ENCODE measurements around the gene SPATA1.
"Not testable (repeated sequence)": the region's sequence is repeated elsewhere in the genome, so short reads cannot be mapped to it uniquely, and the experiment has no call there.

Gene SPATA1, protein sequence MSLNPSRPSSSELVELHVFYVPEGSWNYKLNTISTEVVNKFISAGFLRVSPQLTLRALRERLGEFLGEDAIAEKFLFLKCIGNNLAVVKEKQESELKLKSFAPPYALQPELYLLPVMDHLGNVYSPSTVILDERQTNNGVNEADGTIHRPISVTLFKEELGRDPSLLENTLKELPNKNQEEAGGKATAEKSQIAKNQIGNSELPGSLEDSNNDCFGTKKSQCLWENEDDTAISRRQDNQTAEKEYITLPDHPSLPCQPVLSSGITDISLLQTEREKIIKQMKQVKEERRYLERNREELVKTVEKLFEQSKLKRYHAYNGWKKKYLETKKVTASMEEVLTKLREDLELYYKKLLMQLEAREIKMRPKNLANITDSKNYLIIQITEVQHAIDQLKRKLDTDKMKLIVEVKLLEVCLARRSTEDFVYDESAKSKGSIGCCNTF

GRCh38 chr1:84506002-84506728 lies at the start of gene SPATA1, which contains the start of gene GNG5:
Gene SPATA1, plus strand, starts transcription at chr1:84506386. Its CDS starts 9,974 bp downstream, at chr1:84516360.
Gene GNG5, minus strand, starts transcription at chr1:84506581. Its CDS starts 490 bp downstream, at chr1:84506091.
- DNase-seq, result peak; percentile 98

DNA sequence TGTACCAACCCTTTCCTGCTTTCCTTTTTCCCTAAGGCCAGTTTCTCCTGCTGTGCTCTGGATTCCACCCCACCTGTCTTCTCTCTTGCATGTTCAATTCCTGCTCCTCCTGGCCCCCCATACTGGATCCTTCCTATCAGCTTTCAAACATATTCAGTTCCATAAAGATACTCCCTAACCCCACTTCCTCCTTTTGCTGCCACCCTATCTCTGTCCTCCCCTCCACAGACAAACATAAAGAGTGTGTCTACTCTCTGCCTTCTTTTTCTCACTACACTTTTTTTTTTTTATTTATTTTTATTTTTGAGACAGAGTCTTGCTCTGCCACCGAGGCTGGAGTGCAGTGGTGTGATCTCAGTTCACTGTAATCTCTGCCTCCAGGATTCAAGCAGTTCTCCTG lies 44.1 kb upstream of the SPATA1 start:
- DNase-seq, result no peak

DNA sequence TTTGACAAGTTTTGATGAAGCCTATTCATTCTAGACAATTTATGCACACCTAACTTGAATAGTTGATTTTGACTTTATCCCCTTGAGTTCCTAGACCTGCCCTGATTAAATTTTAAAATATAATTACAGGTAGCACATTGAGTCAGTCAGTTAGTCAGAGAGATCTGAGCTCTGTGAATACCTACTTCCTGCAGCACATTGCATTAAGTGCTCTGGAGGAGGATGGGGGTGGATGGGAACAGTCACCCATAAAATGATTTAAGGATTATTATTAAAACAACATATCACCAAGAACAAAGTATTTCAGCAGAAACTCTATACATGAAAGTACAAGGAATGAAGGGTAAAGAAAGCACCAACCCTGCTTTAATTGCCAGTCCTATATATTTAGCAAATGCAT lies 38.9 kb upstream of the SPATA1 start:
- DNase-seq, result no peak

- no peak for DNase-seq
Observed at GRCh38 chr1:84476225-84476624, 30.0 kb upstream of the SPATA1 start.

DNA sequence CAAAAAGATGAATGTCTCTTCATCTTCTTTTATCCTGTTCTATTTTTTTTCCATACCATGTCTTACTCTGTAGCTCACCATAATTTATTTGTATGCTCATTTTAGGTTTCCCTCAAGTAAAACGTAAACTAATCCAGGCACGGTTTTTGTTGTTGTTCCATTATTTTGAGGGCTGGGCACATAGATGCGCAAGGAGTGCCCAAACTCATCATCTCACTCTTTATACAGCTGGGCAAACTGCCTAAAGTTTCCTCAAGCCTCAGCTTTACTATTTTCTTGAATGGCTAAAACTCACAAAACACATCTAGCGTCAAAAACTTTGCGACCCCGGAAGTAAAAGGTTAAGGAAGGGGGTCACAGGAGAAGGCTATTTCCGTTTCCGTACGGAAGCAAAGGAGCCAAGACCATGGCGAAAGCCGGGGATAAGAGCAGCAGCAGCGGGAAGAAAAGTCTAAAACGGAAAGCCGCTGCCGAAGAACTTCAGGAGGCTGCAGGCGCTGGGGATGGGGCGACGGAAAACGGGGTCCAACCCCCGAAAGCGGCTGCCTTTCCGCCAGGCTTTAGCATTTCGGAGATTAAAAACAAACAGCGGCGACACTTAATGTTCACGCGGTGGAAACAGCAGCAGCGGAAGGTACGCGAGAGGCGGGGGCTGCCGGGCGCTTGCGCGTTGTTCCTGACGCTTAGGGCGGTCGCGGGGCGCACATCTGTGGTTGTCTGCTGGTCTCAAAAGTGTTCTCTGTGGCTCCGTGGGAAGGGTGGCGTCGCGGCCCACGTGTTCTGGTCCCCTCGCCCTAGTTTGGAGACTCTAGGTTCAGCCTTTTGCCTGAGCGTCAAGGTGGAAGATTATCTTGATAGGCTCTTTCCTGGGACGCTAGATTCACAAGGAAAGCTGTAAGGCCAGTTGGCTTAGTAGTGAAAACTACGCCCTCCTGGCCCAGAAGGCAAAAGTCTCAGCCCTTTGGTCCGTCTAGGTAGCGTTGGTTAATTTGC lies 27.0 kb upstream of the SPATA1 start, which contains the start of gene RPF1:
TSS of gene RPF1 (plus strand) at position 391 of the 993 bp plus-strand sequence. CDS start at position 407, 16 bp downstream.
- DNase-seq, result peak; percentile 84

DNA sequence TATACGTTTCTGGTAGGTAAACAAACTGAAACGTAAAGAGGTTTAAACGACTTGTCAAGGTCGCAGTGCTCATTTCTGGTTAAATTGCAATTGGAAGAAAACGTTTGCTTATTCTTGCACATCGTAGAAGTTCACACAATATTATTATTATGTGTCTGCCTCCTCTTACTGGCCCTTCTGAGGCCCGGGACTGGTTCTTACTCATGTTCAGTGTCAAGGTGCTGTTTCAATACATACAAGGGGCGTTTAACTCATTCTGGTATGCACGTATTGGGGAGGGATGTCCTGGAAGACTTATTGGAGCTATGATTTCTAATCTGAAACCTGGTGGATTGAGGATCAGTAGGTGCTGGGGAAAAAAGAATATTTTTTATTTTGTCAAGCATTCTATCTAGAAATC lies 26.2 kb upstream of the SPATA1 start:
- DNase-seq, result peak; percentile 34

- peak; percentile 37 for DNase-seq
Observed at GRCh38 chr1:84480650-84481049, 25.5 kb upstream of the SPATA1 start.

DNA sequence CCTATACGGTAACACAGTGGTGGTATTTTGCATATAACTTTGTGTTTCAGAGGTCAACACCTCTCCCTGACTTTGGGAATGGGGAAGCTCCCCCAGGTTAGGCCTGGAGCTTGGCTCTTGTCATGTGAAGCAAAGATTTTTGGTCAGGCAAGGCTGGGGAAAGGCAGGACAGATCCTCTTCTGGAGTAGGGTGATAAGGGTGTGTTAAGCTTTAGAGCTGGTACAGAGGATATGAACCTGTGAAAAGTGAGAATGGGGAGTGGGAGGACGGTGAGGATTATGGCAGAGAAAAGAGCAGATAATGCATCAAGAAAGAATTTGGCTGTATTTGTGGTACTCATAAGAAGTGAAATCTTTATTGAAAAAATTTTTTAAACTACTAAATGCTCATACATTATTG lies 24.9 kb upstream of the SPATA1 start:
- DNase-seq, result no peak

DNA sequence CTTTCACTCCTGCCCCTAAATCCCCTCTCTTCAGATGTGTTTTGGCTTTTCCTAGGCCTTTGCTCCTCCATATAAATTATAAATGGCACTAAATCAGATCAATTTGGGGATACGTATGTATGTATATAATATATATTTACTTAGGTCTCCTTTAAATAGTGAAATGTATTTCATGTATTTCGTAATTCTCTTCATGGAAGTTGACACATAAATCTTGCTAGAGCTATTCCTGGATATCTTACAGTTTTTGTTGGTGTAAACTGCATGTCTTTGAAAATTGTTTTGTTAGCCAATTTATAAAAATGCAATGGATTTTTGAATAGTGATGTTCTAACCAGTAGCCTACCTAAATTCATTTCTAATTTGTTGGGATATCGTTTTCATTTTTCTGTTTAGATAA lies 18.1 kb upstream of the SPATA1 start:
- no peak for DNase-seq

GRCh38 chr1:84489766-84490165 lies 16.4 kb upstream of the SPATA1 start:
- DNase-seq, result no peak

DNA sequence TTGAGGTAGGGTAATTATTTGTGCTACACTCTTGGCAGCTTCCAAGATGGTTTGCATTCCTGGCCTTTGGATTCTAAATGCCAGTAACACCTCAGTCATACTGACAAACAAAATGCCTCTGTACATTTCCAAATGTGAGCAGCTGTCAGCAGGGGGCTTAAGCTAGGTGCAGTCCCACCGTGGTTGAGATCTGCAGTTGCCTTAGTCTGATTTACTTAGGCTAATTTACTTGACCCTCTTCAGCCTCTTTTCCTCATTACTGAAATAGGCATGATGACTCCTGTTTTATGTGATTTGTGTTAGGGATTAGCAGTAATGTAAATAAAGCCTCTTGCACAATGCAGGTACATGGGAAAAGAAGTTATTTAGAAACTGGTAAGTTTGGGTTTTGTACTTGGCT lies 13.5 kb upstream of the SPATA1 start:
- no peak for DNase-seq

DNA sequence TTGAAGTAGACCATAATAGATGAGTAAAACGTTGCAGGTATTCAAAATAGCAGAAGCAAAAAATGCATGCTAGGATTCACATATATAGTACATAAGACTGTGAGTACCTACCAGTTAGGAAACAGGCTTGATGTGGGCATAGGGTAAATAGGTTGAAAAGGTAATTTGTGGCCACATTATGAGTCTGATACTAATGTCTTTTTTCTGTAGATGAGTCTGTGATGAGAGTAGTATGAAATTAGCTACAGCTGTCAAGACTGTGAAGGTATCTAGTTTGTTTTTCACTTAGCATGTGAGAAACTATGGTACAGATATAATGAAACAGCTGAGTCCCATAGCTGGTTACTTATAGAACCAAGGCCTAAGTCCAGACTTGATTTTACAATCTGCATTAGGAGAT lies 12.4 kb upstream of the SPATA1 start:
- no peak for DNase-seq

DNA sequence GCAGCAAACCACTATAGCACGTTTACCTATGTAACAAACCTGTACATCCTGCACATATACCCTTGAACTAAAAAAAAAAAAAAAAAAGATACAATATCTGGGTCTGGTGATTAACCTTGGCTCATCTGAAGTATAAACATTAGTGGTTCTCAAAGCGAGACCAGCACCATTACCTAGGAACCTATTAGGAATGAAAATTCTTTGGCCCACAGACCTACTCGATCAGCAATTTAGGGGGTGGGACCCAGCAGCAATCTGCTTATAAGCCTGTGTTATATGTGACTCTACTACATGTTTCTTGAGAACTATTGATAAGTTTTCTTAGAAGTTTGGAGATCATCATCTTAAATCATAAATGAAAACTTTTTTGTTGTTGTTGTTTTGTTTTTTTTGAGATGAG lies 9.7 kb upstream of the SPATA1 start:
- DNase-seq, result no peak

DNA sequence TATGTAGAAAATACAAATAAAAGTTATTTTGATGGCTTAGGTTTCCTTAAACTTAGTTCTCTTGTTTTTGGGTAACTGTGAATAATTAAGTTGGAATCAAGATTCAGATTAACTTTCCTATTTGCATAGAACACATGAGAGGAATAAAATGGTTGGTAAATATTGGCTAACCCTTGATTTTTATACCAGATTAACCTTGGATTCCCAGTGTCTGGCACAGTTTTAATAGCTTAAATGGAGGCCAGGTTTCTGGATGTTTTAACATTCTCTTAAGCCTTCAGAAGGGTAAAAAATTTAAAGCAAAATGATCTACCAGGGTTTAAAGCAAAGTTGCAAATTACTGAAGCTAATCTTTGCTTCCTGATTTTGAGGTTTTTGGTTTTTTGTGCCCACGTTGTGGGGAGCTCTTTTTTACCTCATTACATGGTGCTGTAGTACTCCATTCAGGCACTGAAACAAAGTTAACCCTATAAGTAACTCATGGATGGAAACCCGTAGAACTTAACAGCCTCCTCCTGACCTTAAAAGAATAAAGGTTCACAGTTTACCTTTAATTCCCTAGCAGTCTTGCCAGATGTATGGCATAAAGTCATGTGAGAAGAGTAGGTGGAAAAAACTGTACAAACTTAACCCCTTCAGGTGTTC lies 8.4 kb upstream of the SPATA1 start:
- no peak for DNase-seq

DNA sequence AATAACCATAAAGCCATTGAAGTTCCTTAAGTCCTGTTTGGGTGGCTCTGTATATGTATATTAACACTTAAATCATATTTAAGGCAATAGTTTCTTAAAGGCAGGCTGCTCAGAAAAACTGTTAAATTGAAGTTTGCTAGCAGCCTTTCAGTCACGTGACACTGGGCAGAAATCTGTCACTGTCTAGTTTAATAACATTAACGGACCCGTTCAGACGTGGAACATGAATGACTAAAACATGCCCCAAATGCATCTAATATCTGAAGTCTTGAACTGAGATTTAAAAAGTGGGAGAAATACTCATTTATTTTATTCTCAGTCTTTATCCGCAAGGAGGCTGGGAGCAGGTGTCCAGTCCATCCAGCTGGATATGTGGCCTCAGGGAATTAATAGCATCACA lies 3.3 kb upstream of the SPATA1 start:
- DNase-seq, result no peak

DNA sequence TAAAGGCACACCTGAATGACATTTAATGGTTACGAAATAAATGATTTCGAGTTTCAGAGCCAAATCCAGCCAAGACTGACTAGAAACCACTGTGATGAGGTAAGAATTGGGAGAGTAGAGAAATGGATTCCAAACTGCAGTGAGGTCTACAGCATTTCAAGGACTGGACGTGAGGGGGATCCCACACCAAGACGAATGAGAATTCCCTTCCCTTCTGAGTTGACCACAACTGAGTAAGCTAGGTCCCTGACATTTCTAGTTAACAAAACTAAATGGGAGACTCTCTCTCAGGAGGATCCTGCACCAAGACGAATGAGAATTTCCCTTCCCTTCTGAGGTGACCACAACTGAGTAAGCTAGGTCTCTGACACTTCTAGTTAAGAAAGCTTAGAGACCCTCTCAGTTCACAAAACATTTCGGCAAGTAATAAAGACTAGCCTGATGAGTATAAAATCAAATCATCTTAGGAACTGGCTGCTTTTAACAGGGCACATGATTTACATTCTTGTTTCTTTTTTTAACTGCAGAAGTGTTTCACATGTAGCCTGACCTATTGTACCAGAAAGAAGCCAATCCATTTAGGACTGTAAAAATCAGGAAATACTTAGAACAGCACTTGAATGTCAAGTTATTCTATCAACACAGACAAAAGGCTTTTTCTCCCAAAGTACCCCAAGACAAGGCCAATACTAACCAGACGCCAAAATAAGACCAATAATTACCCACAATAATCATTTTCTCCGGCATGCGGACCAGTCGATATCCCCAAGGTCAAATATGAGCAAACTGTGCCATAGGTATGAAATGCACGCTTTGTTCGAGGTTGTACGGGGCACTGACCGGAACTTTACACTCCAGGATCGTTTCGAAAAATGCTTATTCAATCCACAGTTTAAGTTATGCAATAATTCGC lies 1.4 kb upstream of the SPATA1 start:
- peak; percentile 18 for DNase-seq

GRCh38 chr1:84505493-84506001 lies 639 bp upstream of the SPATA1 start:
- DNase-seq, result no peak

- no peak for DNase-seq
Observed at GRCh38 chr1:84506729-84507453, 705 bp downstream of the SPATA1 start.

DNA sequence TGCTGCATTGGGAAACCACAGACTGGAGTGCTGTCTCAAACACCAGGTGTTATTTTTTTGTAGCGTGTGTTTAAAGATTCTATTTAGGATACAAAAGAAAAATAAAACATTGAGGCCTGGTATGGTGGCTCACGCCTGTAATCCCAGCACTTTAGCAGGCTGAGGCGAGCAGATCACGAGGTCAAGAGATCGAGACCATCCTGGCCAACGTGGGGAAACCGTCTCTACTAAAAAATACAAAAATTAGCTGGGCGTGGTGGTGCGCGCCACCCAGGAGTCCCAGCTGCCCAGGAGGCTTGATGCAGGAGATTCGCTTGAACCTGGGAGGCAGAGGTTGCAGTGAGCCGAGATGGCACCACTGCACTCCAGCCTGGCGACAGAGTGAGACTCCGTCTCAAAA lies 1.7 kb downstream of the SPATA1 start:
- DNase-seq, result not testable (repeated sequence)

GRCh38 chr1:84508510-84508909 lies 2.3 kb downstream of the SPATA1 start:
- DNase-seq, result no peak

All from activated CD4-positive, alpha-beta T cell treated with anti-CD3 and anti-CD28 coated beads, Interleukin-2, Interleukin-6, amounts not matched to agents 100 ng/mL and 50 ng/mL, durations not matched to agents 16 hours and 8 hours (primary cell).